Measurements from ENCODE around the gene SGK1. TPM values are rescaled to one million over a fixed set of nuclear protein-coding genes. Genes with fewer than 3 reads are reported as not detected.
A peak's percentile ranks its signal among the peaks of the same experiment; 100 is the strongest.

SGK1 gene
- total and polyA plus RNA-seq, 5 donors from 2014 or later, result 3.6 to 193 (median 4.1) TPM

GRCh38 chr6:134171517-134171916, 146.4 kb downstream of the SGK1 start:
- H3K36me3 Mint-ChIP-seq, result peaks cover 54% of the 10 kb centered on the region
- H3K27ac Mint-ChIP-seq, result peak overlapping the region in 2 of 3 donors; percentile 80 to 90
- no peak for DNase-seq

GRCh38 chr6:134170844-134171243, 147.1 kb downstream of the SGK1 start:
- Mint-ChIP-seq H3K36me3 (peaks cover 54% of the 10 kb centered on the region), H3K27me3 (peaks cover 4% of the 10 kb centered on the region), H3K9me3 (no peaks in the 10 kb centered on the region), H3K4me3 (peak overlapping the region; percentile 38 to 89 (median 59)), H3K27ac (peak overlapping the region; percentile 76 to 90 (median 80)), H3K4me1 (peaks cover 6 to 54% (median 44%) of the 10 kb centered on the region in 4 donors)
- Histone ChIP-seq H3K36me3 (ENCODE audit: control insufficient read depth, insufficient read depth, low read length) (peaks cover 44% of the 10 kb centered on the region), H3K27me3 (ENCODE audit: control insufficient read depth, insufficient read depth, low read length) (no peaks in the 10 kb centered on the region), H3K9me3 (ENCODE audit: control insufficient read depth in 2 of 2, low read length in 2 of 2) (no peaks in the 10 kb centered on the region), H3K4me3 (ENCODE audit: low read depth, low read length) (no peak overlapping the region), H3K27ac (ENCODE audit: insufficient read depth, low read length, poor library complexity, severe bottlenecking) (no peak overlapping the region), H3K4me1 (ENCODE audit: control insufficient read depth, insufficient read depth, low read length, poor library complexity, severe bottlenecking) (peaks cover 42% of the 10 kb centered on the region)
- DNase-seq (no peak), ATAC-seq (ENCODE audit: low read depth in 2 of 2) (no peak)

More at GRCh38 chr6:134171517-134171916, 146.4 kb downstream of the SGK1 start:
- Mint-ChIP-seq H3K4me3 (peak overlapping the region in 3 of 4 donors; percentile 45 to 89 (median 63)), H3K9me3 (no peaks in the 10 kb centered on the region), H3K27me3 (peaks cover 4% of the 10 kb centered on the region), H3K4me1 (peaks cover 6 to 58% (median 48%) of the 10 kb centered on the region in 4 donors)
- ATAC-seq (ENCODE audit: low read depth in 2 of 2), result no peak
- Histone ChIP-seq H3K9me3 (ENCODE audit: control insufficient read depth in 2 of 2, low read length in 2 of 2) (no peaks in the 10 kb centered on the region), H3K27ac (ENCODE audit: insufficient read depth, low read length, poor library complexity, severe bottlenecking) (no peak overlapping the region), H3K36me3 (ENCODE audit: control insufficient read depth, insufficient read depth, low read length) (peaks cover 44% of the 10 kb centered on the region), H3K4me1 (ENCODE audit: control insufficient read depth, insufficient read depth, low read length, poor library complexity, severe bottlenecking) (peaks cover 49% of the 10 kb centered on the region), H3K27me3 (ENCODE audit: control insufficient read depth, insufficient read depth, low read length) (no peaks in the 10 kb centered on the region), H3K4me3 (ENCODE audit: low read depth, low read length) (peak overlapping the region; percentile 100)

- Mint-ChIP-seq H3K27ac (peak overlapping the region in 2 of 3 donors; percentile 64 to 74), H3K9me3 (no peaks in the 10 kb centered on the region), H3K36me3 (peaks cover 54% of the 10 kb centered on the region), H3K4me1 (peaks cover 6 to 51% (median 40%) of the 10 kb centered on the region in 4 donors), H3K27me3 (peaks cover 4% of the 10 kb centered on the region), H3K4me3 (peak overlapping the region in 2 of 4 donors; percentile 20 to 54)
- no peaks in the 10 kb centered on the region for H3K27me3 ChIP-seq (ENCODE audit: control insufficient read depth, insufficient read depth, low read length)
- no peaks in the 10 kb centered on the region for H3K9me3 ChIP-seq (ENCODE audit: control insufficient read depth in 2 of 2, low read length in 2 of 2)
- H3K36me3 ChIP-seq (ENCODE audit: control insufficient read depth, insufficient read depth, low read length), result peaks cover 44% of the 10 kb centered on the region
- peaks cover 38% of the 10 kb centered on the region for H3K4me1 ChIP-seq (ENCODE audit: control insufficient read depth, insufficient read depth, low read length, poor library complexity, severe bottlenecking)
- no peak overlapping the region for H3K27ac ChIP-seq (ENCODE audit: insufficient read depth, low read length, poor library complexity, severe bottlenecking)
- ATAC-seq (ENCODE audit: low read depth in 2 of 2), result no peak
- DNase-seq, result no peak
- peak overlapping the region; percentile 38 for H3K4me3 ChIP-seq (ENCODE audit: low read depth, low read length)
Observed at GRCh38 chr6:134169871-134170486, 147.9 kb downstream of the SGK1 start.

- Mint-ChIP-seq H3K36me3 (peaks cover 49% of the 10 kb centered on the region), H3K27ac (peak overlapping the region in 1 of 3 donors; percentile 25)
Observed at GRCh38 chr6:134168590-134169208, 149.2 kb downstream of the SGK1 start.

GRCh38 chr6:134166511-134167261, 151.2 kb downstream of the SGK1 start:
- H3K4me3 Mint-ChIP-seq, result no peak overlapping the region
- peaks cover 33% of the 10 kb centered on the region for H3K36me3 Mint-ChIP-seq
- no peak for ATAC-seq (ENCODE audit: low read depth in 2 of 2)

More at GRCh38 chr6:134168590-134169208, 149.2 kb downstream of the SGK1 start:
- ATAC-seq (ENCODE audit: low read depth in 2 of 2), result no peak
- no peaks in the 10 kb centered on the region for H3K9me3 Mint-ChIP-seq
- no peak overlapping the region for H3K27ac ChIP-seq (ENCODE audit: insufficient read depth, low read length, poor library complexity, severe bottlenecking)
- H3K4me1 Mint-ChIP-seq, result peaks cover under 1 to 44% (median 33%) of the 10 kb centered on the region in 4 donors
- H3K4me3 Mint-ChIP-seq, result no peak overlapping the region
- no peak overlapping the region for H3K4me3 ChIP-seq (ENCODE audit: low read depth, low read length)
- peaks cover 44% of the 10 kb centered on the region for H3K36me3 ChIP-seq (ENCODE audit: control insufficient read depth, insufficient read depth, low read length)
- H3K4me1 ChIP-seq (ENCODE audit: control insufficient read depth, insufficient read depth, low read length, poor library complexity, severe bottlenecking), result peaks cover 31% of the 10 kb centered on the region
- no peak for DNase-seq
- H3K27me3 ChIP-seq (ENCODE audit: control insufficient read depth, insufficient read depth, low read length), result no peaks in the 10 kb centered on the region
- no peaks in the 10 kb centered on the region for H3K27me3 Mint-ChIP-seq
- H3K9me3 ChIP-seq (ENCODE audit: control insufficient read depth in 2 of 2, low read length in 2 of 2), result no peaks in the 10 kb centered on the region

GRCh38 chr6:134165561-134166201, 152.2 kb downstream of the SGK1 start:
- Histone ChIP-seq H3K9me3 (ENCODE audit: control insufficient read depth in 2 of 2, low read length in 2 of 2) (no peaks in the 10 kb centered on the region), H3K4me1 (ENCODE audit: control insufficient read depth, insufficient read depth, low read length, poor library complexity, severe bottlenecking) (peaks cover 8% of the 10 kb centered on the region), H3K4me3 (ENCODE audit: low read depth, low read length) (no peak overlapping the region), H3K27ac (ENCODE audit: insufficient read depth, low read length, poor library complexity, severe bottlenecking) (no peak overlapping the region), H3K36me3 (ENCODE audit: control insufficient read depth, insufficient read depth, low read length) (peaks cover 24% of the 10 kb centered on the region), H3K27me3 (ENCODE audit: control insufficient read depth, insufficient read depth, low read length) (no peaks in the 10 kb centered on the region)
- Mint-ChIP-seq H3K9me3 (no peaks in the 10 kb centered on the region), H3K4me3 (no peak overlapping the region), H3K27me3 (no peaks in the 10 kb centered on the region), H3K27ac (peak overlapping the region; percentile 8 to 77 (median 13)), H3K36me3 (peaks cover 23% of the 10 kb centered on the region), H3K4me1 (peaks cover 0 to 14% (median 8%) of the 10 kb centered on the region in 4 donors)
- no peak for DNase-seq
- ATAC-seq (ENCODE audit: low read depth in 2 of 2), result no peak

More at GRCh38 chr6:134166511-134167261, 151.2 kb downstream of the SGK1 start:
- H3K9me3 ChIP-seq (ENCODE audit: control insufficient read depth in 2 of 2, low read length in 2 of 2), result no peaks in the 10 kb centered on the region
- no peaks in the 10 kb centered on the region for H3K27me3 Mint-ChIP-seq
- DNase-seq, result no peak
- peak overlapping the region in 1 of 3 donors; percentile 8 for H3K27ac Mint-ChIP-seq
- H3K9me3 Mint-ChIP-seq, result no peaks in the 10 kb centered on the region
- H3K4me1 Mint-ChIP-seq, result peaks cover 0 to 24% (median 17%) of the 10 kb centered on the region in 4 donors
- no peaks in the 10 kb centered on the region for H3K27me3 ChIP-seq (ENCODE audit: control insufficient read depth, insufficient read depth, low read length)
- H3K4me3 ChIP-seq (ENCODE audit: low read depth, low read length), result no peak overlapping the region
- no peak overlapping the region for H3K27ac ChIP-seq (ENCODE audit: insufficient read depth, low read length, poor library complexity, severe bottlenecking)
- peaks cover 34% of the 10 kb centered on the region for H3K36me3 ChIP-seq (ENCODE audit: control insufficient read depth, insufficient read depth, low read length)
- H3K4me1 ChIP-seq (ENCODE audit: control insufficient read depth, insufficient read depth, low read length, poor library complexity, severe bottlenecking), result peaks cover 11% of the 10 kb centered on the region

GRCh38 chr6:134164300-134164699, 153.6 kb downstream of the SGK1 start:
- H3K4me3 ChIP-seq (ENCODE audit: low read depth, low read length), result no peak overlapping the region
- no peaks in the 10 kb centered on the region for H3K27me3 ChIP-seq (ENCODE audit: control insufficient read depth, insufficient read depth, low read length)
- peaks cover 11% of the 10 kb centered on the region for H3K36me3 ChIP-seq (ENCODE audit: control insufficient read depth, insufficient read depth, low read length)
- peaks cover 0 to 2% (median under 1%) of the 10 kb centered on the region in 4 donors for H3K4me1 Mint-ChIP-seq
- H3K36me3 Mint-ChIP-seq, result peaks cover 11% of the 10 kb centered on the region
- H3K27ac ChIP-seq (ENCODE audit: insufficient read depth, low read length, poor library complexity, severe bottlenecking), result no peak overlapping the region
- DNase-seq (no peak), ATAC-seq (ENCODE audit: low read depth in 2 of 2) (no peak)
- no peak overlapping the region for H3K4me3 Mint-ChIP-seq
- no peaks in the 10 kb centered on the region for H3K4me1 ChIP-seq (ENCODE audit: control insufficient read depth, insufficient read depth, low read length, poor library complexity, severe bottlenecking)
- no peaks in the 10 kb centered on the region for H3K9me3 Mint-ChIP-seq
- H3K27me3 Mint-ChIP-seq, result no peaks in the 10 kb centered on the region
- no peaks in the 10 kb centered on the region for H3K9me3 ChIP-seq (ENCODE audit: control insufficient read depth in 2 of 2, low read length in 2 of 2)
- no peak overlapping the region for H3K27ac Mint-ChIP-seq

Data from CD4-positive, CD25-positive, alpha-beta regulatory T cell (primary cell).